AG04450 (cell line): ENCODE data around the gene PDLIM4. TPM values are rescaled to one million over a fixed set of nuclear protein-coding genes. Genes with fewer than 3 reads are reported as not detected.

Source experiments
- CTCF ChIA-PET: fragments of 300-600, 350-600 bp; formaldehyde crosslinking; extraction: SDS; loops from one replicate; lab custom pipeline; 2022; ENCODE audit warnings: antibody characterized with exemption, inconsistent platforms; lab: Charles Lee
- POLR2A ChIA-PET: fragments of 350-600 bp; formaldehyde crosslinking; extraction: SDS; loops from one replicate; lab custom pipeline; 2021; ENCODE audit warnings: antibody characterized with exemption, inconsistent platforms; lab: Yijun Ruan, JAX
- DNase-seq: peaks from one replicate; pipeline ENCODE4 v3.0.0-alpha.2; 2011; ENCODE audit warnings: low read depth, low spot score
- H3K27ac ChIP-seq: one replicate; pipeline ENCODE4 v1.5.1; 2012; ENCODE audit warnings: low read depth, low read length, control low read depth
- H3K27me3 ChIP-seq: one replicate; pipeline ENCODE4 v1.6.0; 2012; ENCODE audit warnings: low read length; ENCODE audit not compliant: control insufficient read depth, insufficient read depth
- H3K4me3 ChIP-seq: 2 replicates; pipeline ENCODE4 v1.5.1; 2011; ENCODE audit warnings: mild to moderate bottlenecking, low read depth, low read length, control low read depth
- H3K9me3 ChIP-seq: 2 replicates; pipeline ENCODE4 v1.5.1; 2012; ENCODE audit warnings: low read length; ENCODE audit not compliant: control insufficient read depth, insufficient read depth
- CTCF ChIP-seq: IDR thresholded peaks from 2 replicates; pipeline ENCODE4 v1.5.1; 2011; ENCODE audit warnings: low read depth, low read length, control low read depth, inconsistent platforms
- polyA plus RNA-seq: library from polyadenylated mRNA; depleted of rRNA; stranded (reverse); fragments of >200 nt; gene quantifications from 2 replicates; pipeline ENCODE4 v1.2.3, GENCODE V29; 2011

Gene PDLIM4
- polyA plus RNA-seq, 1 experiment = 43.4 TPM

GRCh38 chr5:132210944-132211343 lies 46.6 kb upstream of the PDLIM4 start:
- Histone ChIP-seq H3K9me3 (no peaks in the 10 kb centered on the region), H3K27ac (no peak overlapping the region), H3K4me3 (no peak overlapping the region), H3K27me3 (no peaks in the 10 kb centered on the region)
- DNase-seq = no peak
- no peak for TF ChIP-seq CTCF
- CTCF ChIA-PET = interaction anchor here (1.0 to 2.9 kb wide), 3 partner anchors 21 to 145 kb away, joined by 4 to 15 read pairs (median 6); no protein-coding TSS in a partner anchor
- POLR2A ChIA-PET = no interaction called here

DNA sequence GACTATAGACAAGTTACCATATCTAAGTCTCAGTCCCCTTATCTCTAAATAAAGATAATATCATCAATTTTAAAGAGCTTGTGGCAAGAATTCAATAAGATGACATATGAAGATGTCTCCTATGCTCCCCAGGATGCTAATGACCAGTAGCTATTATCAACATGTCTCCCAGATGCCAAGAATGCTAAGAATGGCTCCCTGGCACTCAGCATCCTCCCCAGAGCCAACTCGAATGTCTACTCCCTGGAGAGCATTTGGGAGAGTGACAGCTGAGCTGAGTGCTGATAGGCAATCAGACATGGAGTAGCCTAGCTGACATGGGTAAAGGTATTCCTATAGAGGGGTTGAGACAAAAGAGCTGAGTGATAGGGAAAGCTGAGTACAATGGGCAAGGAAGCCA lies 45.7 kb upstream of the PDLIM4 start:
- no peak overlapping the region for H3K27ac ChIP-seq
- H3K27me3 ChIP-seq = no peaks in the 10 kb centered on the region
- DNase-seq = no peak
- CTCF ChIA-PET = interaction anchor here (0.5 to 2.9 kb wide), 7 partner anchors 21 to 607 kb away, joined by 3 to 15 read pairs (median 3); no protein-coding TSS in a partner anchor
- H3K9me3 ChIP-seq = no peaks in the 10 kb centered on the region
- POLR2A ChIA-PET = interaction anchor here (0.5 kb wide), 1 partner anchor 15 kb away, joined by 4 read pairs; no protein-coding TSS in a partner anchor
- TF ChIP-seq CTCF = no peak
- no peak overlapping the region for H3K4me3 ChIP-seq

GRCh38 chr5:132213666-132214065 lies 43.8 kb upstream of the PDLIM4 start:
- no peak for TF ChIP-seq CTCF
- Histone ChIP-seq H3K9me3 (no peaks in the 10 kb centered on the region), H3K27ac (no peak overlapping the region), H3K27me3 (no peaks in the 10 kb centered on the region), H3K4me3 (no peak overlapping the region)
- POLR2A ChIA-PET = no interaction called here
- CTCF ChIA-PET = interaction anchor here (0.6 kb wide), 1 partner anchor 495 kb away, joined by 4 read pairs; no protein-coding TSS in a partner anchor
- DNase-seq = no peak

DNA sequence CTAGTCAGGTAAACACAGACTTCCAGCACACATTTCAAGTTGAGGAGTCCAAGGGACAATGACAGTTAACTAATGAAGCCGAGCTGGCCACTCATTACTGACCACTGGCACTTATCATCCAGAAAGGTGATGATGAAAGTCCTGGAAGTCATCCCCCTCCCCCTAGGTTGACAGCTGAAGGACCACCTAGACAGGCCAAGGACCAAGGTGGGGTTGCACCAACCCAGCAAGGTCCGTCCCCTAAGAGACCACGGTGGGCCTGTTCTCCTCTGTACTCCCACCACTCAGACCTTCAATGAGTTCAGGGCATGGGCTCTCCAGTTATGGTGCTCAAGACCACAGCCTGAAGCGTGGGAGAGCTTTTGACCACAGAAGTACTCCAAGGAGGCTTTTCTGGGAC lies 43.0 kb upstream of the PDLIM4 start:
- CTCF ChIA-PET = interaction anchor here (1.4 to 2.9 kb wide), 3 partner anchors 9 to 24 kb away, joined by 3 to 17 read pairs (median 16); no protein-coding TSS in a partner anchor
- POLR2A ChIA-PET = no interaction called here
- no peak for DNase-seq
- H3K4me3 ChIP-seq = no peak overlapping the region
- H3K27me3 ChIP-seq = no peaks in the 10 kb centered on the region
- peak overlapping the region; percentile 57 for H3K27ac ChIP-seq
- H3K9me3 ChIP-seq = no peaks in the 10 kb centered on the region
- no peak for TF ChIP-seq CTCF

- CTCF ChIA-PET = interaction anchor here (0.7 to 2.9 kb wide), 5 partner anchors 8 to 144 kb away, joined by 3 to 17 read pairs (median 4); partner anchors contain the start of gene P4HA2
These were observed 42.2 kb upstream of the PDLIM4 start for GRCh38 chr5:132215329-132215728.

More at GRCh38 chr5:132215329-132215728, 42.2 kb upstream of the PDLIM4 start:
- peak overlapping the region; percentile 57 for H3K27ac ChIP-seq
- TF ChIP-seq CTCF = no peak
- POLR2A ChIA-PET = interaction anchor here (1.0 to 1.3 kb wide), 5 partner anchors 10 to 79 kb away, joined by 3 to 7 read pairs (median 4); partner anchors contain the start of genes P4HA2 and SLC22A4
- H3K9me3 ChIP-seq = no peaks in the 10 kb centered on the region
- peak; percentile 88 for DNase-seq
- no peaks in the 10 kb centered on the region for H3K27me3 ChIP-seq
- H3K4me3 ChIP-seq = no peak overlapping the region
